ENCODE measurements around the gene ARHGEF33.

Gene ARHGEF33

GRCh38 chr2:38886063-38886462 is 3.6 kb upstream of the ARHGEF33 start:
- peaks cover 0 to 9% of the 10 kb centered on the region in 2 donors for H3K36me3 ChIP-seq (ENCODE audit: control insufficient read depth in 1 of 2, insufficient read depth in 2 of 2, low read length in 2 of 2)
- no peak overlapping the region for H3K4me3 ChIP-seq (ENCODE audit: low read depth in 1 of 2, low read length in 2 of 2)
- no peak overlapping the region for H3K27ac ChIP-seq (ENCODE audit: low read length)
- H3K9me3 ChIP-seq (ENCODE audit: control insufficient read depth in 1 of 2, low read length in 2 of 2) = no peaks in the 10 kb centered on the region
- no peaks in the 10 kb centered on the region for H3K4me1 ChIP-seq (ENCODE audit: control insufficient read depth in 1 of 2, insufficient read depth in 2 of 2, low read length in 2 of 2)
- H3K27me3 ChIP-seq (ENCODE audit: low read depth, low read length) = no peaks in the 10 kb centered on the region

DNA sequence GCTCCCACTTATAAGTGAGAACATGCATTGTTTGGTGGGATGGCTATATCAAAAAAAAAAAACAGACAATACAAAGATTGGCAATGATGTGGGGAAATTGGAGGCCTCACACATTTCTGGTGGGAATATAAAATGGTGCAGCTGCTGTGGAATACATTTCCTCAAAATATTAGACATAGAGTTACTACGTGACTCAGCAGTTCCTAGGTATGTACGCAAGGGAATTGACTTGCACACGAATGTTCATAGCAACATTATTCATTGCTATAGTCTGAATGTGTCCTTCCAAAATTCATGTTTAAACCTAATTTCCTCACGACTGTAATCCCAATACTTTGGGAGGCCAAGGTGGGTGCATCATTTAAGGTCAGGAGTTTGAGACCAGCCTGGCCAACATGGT is 2.3 kb upstream of the ARHGEF33 start:
- no peak overlapping the region for H3K27ac ChIP-seq (ENCODE audit: low read length)
- peaks cover 0 to 5% of the 10 kb centered on the region in 2 donors for H3K36me3 ChIP-seq (ENCODE audit: control insufficient read depth in 1 of 2, insufficient read depth in 2 of 2, low read length in 2 of 2)
- H3K27me3 ChIP-seq (ENCODE audit: low read depth, low read length) = no peaks in the 10 kb centered on the region
- H3K9me3 ChIP-seq (ENCODE audit: control insufficient read depth in 1 of 2, low read length in 2 of 2) = no peaks in the 10 kb centered on the region
- no peak overlapping the region for H3K4me3 ChIP-seq (ENCODE audit: low read depth in 1 of 2, low read length in 2 of 2)
- no peaks in the 10 kb centered on the region for H3K4me1 ChIP-seq (ENCODE audit: control insufficient read depth in 1 of 2, insufficient read depth in 2 of 2, low read length in 2 of 2)

GRCh38 chr2:38887902-38888554 is 1.6 kb upstream of the ARHGEF33 start:
- Histone ChIP-seq H3K4me1 (ENCODE audit: control insufficient read depth in 1 of 2, insufficient read depth in 2 of 2, low read length in 2 of 2) (no peaks in the 10 kb centered on the region), H3K27me3 (ENCODE audit: low read depth, low read length) (no peaks in the 10 kb centered on the region), H3K36me3 (ENCODE audit: control insufficient read depth in 1 of 2, insufficient read depth in 2 of 2, low read length in 2 of 2) (peaks cover 0 to 5% of the 10 kb centered on the region in 2 donors), H3K9me3 (ENCODE audit: control insufficient read depth in 1 of 2, low read length in 2 of 2) (no peaks in the 10 kb centered on the region), H3K27ac (ENCODE audit: low read length) (no peak overlapping the region), H3K4me3 (ENCODE audit: low read depth in 1 of 2, low read length in 2 of 2) (no peak overlapping the region)

DNA sequence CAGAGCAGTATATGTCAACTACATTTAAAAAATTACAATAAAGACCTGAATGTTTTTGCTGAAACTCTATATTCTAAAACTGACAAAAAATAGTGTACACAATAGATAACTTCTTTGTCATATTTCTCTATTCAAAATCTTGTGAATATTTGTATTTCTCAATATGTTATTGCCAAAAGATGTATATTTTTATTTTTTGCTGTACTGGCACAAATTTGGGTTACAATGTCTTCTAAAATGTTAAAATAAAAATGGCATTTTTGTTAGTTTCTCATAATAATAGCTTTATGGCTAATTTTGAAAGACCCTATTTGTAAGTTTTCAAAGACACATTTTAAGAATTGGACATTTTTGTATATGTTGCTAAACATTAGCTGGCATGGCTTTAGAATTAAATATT is 630 bp upstream of the ARHGEF33 start:
- Histone ChIP-seq H3K9me3 (ENCODE audit: control insufficient read depth in 1 of 2, low read length in 2 of 2) (no peaks in the 10 kb centered on the region), H3K4me1 (ENCODE audit: control insufficient read depth in 1 of 2, insufficient read depth in 2 of 2, low read length in 2 of 2) (no peaks in the 10 kb centered on the region), H3K4me3 (ENCODE audit: low read depth in 1 of 2, low read length in 2 of 2) (no peak overlapping the region), H3K27ac (ENCODE audit: low read length) (no peak overlapping the region), H3K27me3 (ENCODE audit: low read depth, low read length) (no peaks in the 10 kb centered on the region), H3K36me3 (ENCODE audit: control insufficient read depth in 1 of 2, insufficient read depth in 2 of 2, low read length in 2 of 2) (no peaks in the 10 kb centered on the region)

DNA sequence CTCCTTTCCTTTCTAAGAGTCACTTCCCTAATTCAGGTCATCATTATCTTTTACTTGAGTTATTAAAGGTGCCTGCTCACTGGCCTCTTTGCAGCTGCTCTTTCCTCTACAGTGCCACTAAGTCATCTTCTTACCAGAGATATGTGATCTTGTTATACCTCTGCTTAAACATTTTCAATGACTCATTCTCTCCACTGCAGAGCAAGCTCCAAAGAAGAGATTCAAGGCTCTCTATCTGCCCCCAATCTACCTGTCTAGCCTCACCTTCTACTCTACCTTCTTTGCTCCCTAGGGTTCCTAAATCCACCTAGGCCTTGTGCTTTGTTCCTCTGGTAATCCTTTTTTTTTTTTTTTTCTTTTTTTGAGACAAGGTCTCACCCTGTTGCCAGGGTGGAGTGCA is 3.1 kb downstream of the ARHGEF33 start:
- no peaks in the 10 kb centered on the region for H3K4me1 ChIP-seq (ENCODE audit: control insufficient read depth in 1 of 2, insufficient read depth in 2 of 2, low read length in 2 of 2)
- no peaks in the 10 kb centered on the region for H3K36me3 ChIP-seq (ENCODE audit: control insufficient read depth in 1 of 2, insufficient read depth in 2 of 2, low read length in 2 of 2)
- no peaks in the 10 kb centered on the region for H3K27me3 ChIP-seq (ENCODE audit: low read depth, low read length)
- no peak overlapping the region for H3K27ac ChIP-seq (ENCODE audit: low read length)
- no peak overlapping the region for H3K4me3 ChIP-seq (ENCODE audit: low read depth in 1 of 2, low read length in 2 of 2)
- H3K9me3 ChIP-seq (ENCODE audit: control insufficient read depth in 1 of 2, low read length in 2 of 2) = no peaks in the 10 kb centered on the region

GRCh38 chr2:38898256-38898655 is 8.6 kb downstream of the ARHGEF33 start:
- no peak overlapping the region for H3K27ac ChIP-seq (ENCODE audit: low read length)
- H3K36me3 ChIP-seq (ENCODE audit: control insufficient read depth in 1 of 2, insufficient read depth in 2 of 2, low read length in 2 of 2) = no peaks in the 10 kb centered on the region
- H3K4me3 ChIP-seq (ENCODE audit: low read depth in 1 of 2, low read length in 2 of 2) = no peak overlapping the region
- H3K27me3 ChIP-seq (ENCODE audit: low read depth, low read length) = no peaks in the 10 kb centered on the region
- no peaks in the 10 kb centered on the region for H3K9me3 ChIP-seq (ENCODE audit: control insufficient read depth in 1 of 2, low read length in 2 of 2)
- H3K4me1 ChIP-seq (ENCODE audit: control insufficient read depth in 1 of 2, insufficient read depth in 2 of 2, low read length in 2 of 2) = no peaks in the 10 kb centered on the region

- H3K36me3 ChIP-seq (ENCODE audit: control insufficient read depth in 1 of 2, insufficient read depth in 2 of 2, low read length in 2 of 2) = no peaks in the 10 kb centered on the region
- H3K4me1 ChIP-seq (ENCODE audit: control insufficient read depth in 1 of 2, insufficient read depth in 2 of 2, low read length in 2 of 2) = no peaks in the 10 kb centered on the region
- H3K27ac ChIP-seq (ENCODE audit: low read length) = no peak overlapping the region
- no peaks in the 10 kb centered on the region for H3K27me3 ChIP-seq (ENCODE audit: low read depth, low read length)
- H3K4me3 ChIP-seq (ENCODE audit: low read depth in 1 of 2, low read length in 2 of 2) = no peak overlapping the region
- no peaks in the 10 kb centered on the region for H3K9me3 ChIP-seq (ENCODE audit: control insufficient read depth in 1 of 2, low read length in 2 of 2)
Observed at GRCh38 chr2:38900726-38901125, 11.1 kb downstream of the ARHGEF33 start.

DNA sequence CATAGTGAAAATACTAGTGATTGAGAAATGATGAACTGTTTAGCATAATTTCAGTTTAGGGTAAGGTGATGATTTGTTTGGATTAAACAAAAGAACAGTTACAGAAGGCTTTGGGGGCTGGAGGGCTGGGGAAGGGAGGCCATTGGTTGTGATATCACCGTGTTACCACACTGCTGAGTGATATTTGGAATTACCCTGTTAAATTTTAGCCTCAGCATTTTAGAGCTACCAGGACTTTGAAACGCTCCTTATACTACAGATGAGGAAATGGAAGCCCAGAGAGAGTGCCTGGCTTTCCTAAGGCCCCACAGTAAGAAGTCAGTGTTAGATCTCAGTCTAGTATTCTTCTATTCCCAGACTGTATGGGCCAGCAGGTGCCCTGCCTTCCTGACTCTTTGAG is 15.6 kb downstream of the ARHGEF33 start:
- Histone ChIP-seq H3K27me3 (ENCODE audit: low read depth, low read length) (no peaks in the 10 kb centered on the region), H3K27ac (ENCODE audit: low read length) (no peak overlapping the region), H3K36me3 (ENCODE audit: control insufficient read depth in 1 of 2, insufficient read depth in 2 of 2, low read length in 2 of 2) (no peaks in the 10 kb centered on the region), H3K4me1 (ENCODE audit: control insufficient read depth in 1 of 2, insufficient read depth in 2 of 2, low read length in 2 of 2) (no peaks in the 10 kb centered on the region), H3K9me3 (ENCODE audit: control insufficient read depth in 1 of 2, low read length in 2 of 2) (no peaks in the 10 kb centered on the region), H3K4me3 (ENCODE audit: low read depth in 1 of 2, low read length in 2 of 2) (no peak overlapping the region)

DNA sequence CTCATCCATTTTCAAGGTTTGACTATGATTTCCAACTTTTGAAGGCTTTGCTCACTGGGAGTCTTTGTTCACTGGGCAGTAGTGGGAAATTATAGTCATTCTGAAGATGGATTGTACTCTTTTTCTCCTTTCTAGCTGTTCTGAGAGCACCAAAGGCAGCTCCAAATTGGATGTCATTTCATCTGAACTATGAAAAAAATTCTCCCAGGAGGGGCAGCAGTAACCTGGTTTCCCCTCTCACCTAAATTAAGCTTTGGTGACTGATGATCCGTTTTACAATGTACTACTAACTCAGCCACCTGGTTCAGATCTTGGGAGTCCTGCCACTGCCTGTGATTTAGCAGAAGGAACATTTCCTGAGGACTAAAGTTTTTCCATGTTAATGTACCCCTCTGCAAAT is 17.6 kb downstream of the ARHGEF33 start:
- Histone ChIP-seq H3K4me1 (ENCODE audit: control insufficient read depth in 1 of 2, insufficient read depth in 2 of 2, low read length in 2 of 2) (no peaks in the 10 kb centered on the region), H3K27me3 (ENCODE audit: low read depth, low read length) (no peaks in the 10 kb centered on the region), H3K27ac (ENCODE audit: low read length) (no peak overlapping the region), H3K36me3 (ENCODE audit: control insufficient read depth in 1 of 2, insufficient read depth in 2 of 2, low read length in 2 of 2) (no peaks in the 10 kb centered on the region), H3K4me3 (ENCODE audit: low read depth in 1 of 2, low read length in 2 of 2) (no peak overlapping the region), H3K9me3 (ENCODE audit: control insufficient read depth in 1 of 2, low read length in 2 of 2) (no peaks in the 10 kb centered on the region)

DNA sequence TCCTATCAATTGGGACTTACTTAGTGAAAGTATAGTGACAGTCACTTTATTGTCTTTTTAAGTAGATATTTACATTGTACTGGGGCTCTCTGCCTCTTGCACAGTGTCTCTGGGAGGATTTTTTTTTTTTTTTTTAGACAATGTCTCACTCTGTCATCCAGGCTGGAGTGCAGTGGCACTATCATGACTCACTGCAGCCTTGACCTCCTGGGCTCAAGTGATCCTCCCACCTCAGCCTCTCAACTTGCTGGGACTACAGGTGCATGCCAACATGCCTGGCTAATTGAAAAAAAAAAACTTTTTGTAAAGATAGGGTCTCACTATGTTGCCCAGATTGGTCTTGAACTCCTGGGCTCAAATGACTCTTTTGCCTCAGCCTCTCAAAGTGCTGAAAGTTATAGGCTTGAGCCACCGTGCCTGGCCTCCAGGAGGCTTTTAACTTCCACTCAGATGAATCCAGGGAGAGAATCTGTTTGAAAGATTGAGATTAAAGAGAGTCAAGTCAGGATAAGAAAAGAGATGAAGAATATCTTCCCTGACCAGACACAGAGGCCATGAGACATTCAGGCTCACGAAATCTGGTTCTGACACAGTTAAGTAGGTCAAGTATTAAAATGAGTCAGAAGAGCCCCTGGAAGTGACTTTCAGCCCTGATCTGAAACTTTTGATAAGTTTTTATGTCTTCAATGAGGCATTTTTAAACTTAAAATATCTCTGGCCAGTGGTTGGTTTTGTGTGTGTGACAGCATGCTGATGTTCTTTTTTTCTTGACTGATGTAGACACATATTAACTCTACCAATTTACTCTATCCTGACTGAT is 18.3 kb downstream of the ARHGEF33 start:
- Histone ChIP-seq H3K36me3 (ENCODE audit: control insufficient read depth in 1 of 2, insufficient read depth in 2 of 2, low read length in 2 of 2) (no peaks in the 10 kb centered on the region), H3K27me3 (ENCODE audit: low read depth, low read length) (no peaks in the 10 kb centered on the region), H3K9me3 (ENCODE audit: control insufficient read depth in 1 of 2, low read length in 2 of 2) (no peaks in the 10 kb centered on the region), H3K4me3 (ENCODE audit: low read depth in 1 of 2, low read length in 2 of 2) (no peak overlapping the region), H3K4me1 (ENCODE audit: control insufficient read depth in 1 of 2, insufficient read depth in 2 of 2, low read length in 2 of 2) (no peaks in the 10 kb centered on the region), H3K27ac (ENCODE audit: low read length) (no peak overlapping the region)

DNA sequence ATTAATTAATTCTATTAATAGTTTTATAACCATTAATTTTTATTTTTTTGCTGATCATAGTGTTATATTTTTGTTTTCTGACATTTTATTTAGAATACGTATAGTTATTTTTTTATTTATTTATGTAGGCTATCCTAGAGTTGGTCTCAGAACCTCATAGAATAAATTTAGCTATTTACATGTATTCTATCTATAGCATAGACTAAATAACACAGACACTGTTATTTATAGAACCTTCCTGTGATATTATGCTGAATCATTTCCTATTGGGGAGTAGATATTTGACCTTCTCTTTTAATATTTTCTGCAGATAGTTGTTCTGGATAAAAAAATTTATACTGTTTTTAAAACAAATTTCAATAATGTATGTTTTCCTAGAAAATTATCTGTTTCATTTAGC is 20.2 kb downstream of the ARHGEF33 start:
- no peaks in the 10 kb centered on the region for H3K36me3 ChIP-seq (ENCODE audit: control insufficient read depth in 1 of 2, insufficient read depth in 2 of 2, low read length in 2 of 2)
- H3K4me1 ChIP-seq (ENCODE audit: control insufficient read depth in 1 of 2, insufficient read depth in 2 of 2, low read length in 2 of 2) = no peaks in the 10 kb centered on the region
- H3K4me3 ChIP-seq (ENCODE audit: low read depth in 1 of 2, low read length in 2 of 2) = no peak overlapping the region
- H3K27me3 ChIP-seq (ENCODE audit: low read depth, low read length) = no peaks in the 10 kb centered on the region
- no peaks in the 10 kb centered on the region for H3K9me3 ChIP-seq (ENCODE audit: control insufficient read depth in 1 of 2, low read length in 2 of 2)
- H3K27ac ChIP-seq (ENCODE audit: low read length) = no peak overlapping the region

DNA sequence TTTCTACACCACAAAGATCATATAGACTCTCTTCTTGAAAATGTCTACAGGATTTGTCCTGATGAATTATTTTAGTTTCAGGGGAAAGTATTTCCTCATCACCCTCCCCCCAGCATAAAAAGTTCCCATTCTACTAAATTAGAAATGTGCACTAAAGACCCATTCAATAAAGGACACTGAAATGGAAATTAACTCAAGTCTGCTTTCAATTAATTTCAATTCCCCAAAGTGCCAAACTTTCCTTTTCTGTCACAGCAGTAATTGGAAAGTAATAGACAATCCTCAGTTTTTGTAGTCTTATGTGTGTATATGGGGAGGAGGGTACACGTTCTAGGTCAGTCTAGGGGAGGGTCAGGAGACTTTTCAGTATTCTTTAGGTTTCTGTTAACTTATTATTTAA is 21.5 kb downstream of the ARHGEF33 start:
- H3K4me3 ChIP-seq (ENCODE audit: low read depth in 1 of 2, low read length in 2 of 2) = no peak overlapping the region

More for the DNA sequence above, 21.5 kb downstream of the ARHGEF33 start:
- H3K27me3 ChIP-seq (ENCODE audit: low read depth, low read length) = no peaks in the 10 kb centered on the region
- no peaks in the 10 kb centered on the region for H3K36me3 ChIP-seq (ENCODE audit: control insufficient read depth in 1 of 2, insufficient read depth in 2 of 2, low read length in 2 of 2)
- no peaks in the 10 kb centered on the region for H3K4me1 ChIP-seq (ENCODE audit: control insufficient read depth in 1 of 2, insufficient read depth in 2 of 2, low read length in 2 of 2)
- H3K9me3 ChIP-seq (ENCODE audit: control insufficient read depth in 1 of 2, low read length in 2 of 2) = no peaks in the 10 kb centered on the region
- no peak overlapping the region for H3K27ac ChIP-seq (ENCODE audit: low read length)
